Astrocyte of the hippocampus (primary cell): ENCODE results near the gene DNASE1L3.
"Not testable (repeated sequence)": the region's sequence is repeated elsewhere in the genome, so short reads cannot be mapped to it uniquely, and the experiment has no call there.

Experiments
- DNase-seq: peaks from one replicate; pipeline ENCODE4 v3.0.0; 2011; ENCODE audit warnings: low read depth, low spot score

The DNASE1L3 gene

DNA sequence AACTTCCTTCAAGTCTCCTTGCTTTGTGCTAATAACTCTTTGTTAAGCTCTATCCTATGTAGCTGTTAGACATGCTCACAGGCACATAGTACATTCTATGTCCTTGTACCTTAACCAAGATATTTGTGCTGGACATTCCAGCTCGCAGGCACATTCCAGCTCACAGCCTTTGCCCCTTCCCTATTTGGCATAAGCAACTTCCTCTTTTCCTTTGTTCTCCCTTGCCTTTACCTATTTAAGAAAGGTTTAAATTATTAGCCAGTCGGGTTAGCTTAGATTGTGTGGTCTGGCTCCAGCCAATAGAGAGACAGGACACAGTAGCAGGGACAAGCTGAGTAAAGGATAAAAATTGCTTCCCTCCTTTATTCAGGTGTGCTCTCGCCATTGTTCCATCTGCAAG, 9.3 kb downstream of the DNASE1L3 start:
- not testable (repeated sequence) for DNase-seq

DNA sequence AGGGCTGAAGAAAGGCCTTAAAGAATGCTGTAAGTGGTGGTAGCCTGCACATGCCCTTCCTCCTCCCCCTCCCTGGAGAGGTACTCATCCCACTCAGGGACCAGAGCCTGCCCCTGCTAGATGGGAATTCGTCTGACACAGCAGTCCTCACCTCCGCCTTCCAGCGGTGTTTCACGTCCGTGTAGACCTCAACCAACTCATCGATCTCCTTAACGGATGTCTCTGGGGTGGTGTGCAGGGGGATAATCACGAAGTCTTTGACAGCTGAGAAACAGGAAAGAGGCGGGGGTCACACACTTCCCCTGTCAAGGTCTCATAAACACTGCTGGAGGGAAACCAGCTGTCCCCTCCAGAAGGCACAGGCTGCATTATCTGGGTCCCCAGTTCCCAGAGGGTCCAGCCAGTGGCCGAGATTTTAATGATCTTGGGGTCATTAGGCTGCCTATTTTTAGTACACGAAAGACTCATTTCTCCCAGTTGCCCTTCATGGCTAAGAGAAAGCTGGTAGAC, 9.9 kb downstream of the DNASE1L3 start:
- no peak for DNase-seq

DNA sequence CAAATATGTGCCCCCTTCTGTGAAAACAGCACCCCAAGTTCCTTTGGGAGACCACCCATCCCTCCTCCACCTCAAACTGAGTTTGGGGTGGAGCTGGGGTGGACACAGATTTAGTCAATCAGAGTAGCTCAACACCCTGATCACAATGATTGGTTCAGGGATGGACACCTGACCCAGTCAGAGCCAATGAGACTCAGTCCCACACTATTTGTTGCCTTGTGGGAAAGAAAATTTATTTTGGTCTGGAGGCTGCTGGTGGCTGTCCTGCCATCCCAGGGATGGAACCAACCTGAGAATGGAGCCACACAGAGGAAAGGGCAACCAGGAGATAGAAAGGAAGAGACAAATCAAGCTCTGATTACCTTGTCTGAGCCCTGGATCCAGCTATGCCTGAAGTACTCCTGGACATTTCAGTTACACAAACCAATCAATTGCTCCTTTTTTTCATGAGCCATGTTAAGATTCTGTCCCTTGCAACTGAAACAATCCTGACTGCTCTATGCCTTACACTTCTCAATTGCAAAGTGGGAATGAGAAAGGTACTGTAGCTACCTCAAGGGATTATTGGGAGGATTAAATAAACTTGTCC, 10.6 kb downstream of the DNASE1L3 start:
- DNase-seq: no peak

DNA sequence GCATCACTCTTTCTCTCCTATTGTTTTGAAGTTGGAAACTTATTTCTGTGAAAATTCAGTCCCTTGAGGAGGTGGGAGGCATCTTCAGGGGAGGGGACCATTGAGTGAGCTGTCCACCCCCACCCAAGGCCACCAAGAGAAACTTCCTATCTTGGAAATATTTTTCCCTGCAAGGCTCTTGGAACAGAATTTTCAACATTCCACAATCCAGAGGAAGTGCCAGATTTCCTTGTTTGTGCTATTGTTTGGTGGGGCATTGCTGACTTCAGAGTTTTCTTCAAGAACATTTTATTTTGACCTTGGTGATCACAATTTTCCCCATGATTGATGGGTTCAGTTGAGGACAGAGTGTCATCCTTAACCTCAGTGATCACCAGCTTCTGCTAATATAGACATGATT, 12.0 kb downstream of the DNASE1L3 start:
- no peak for DNase-seq

DNA sequence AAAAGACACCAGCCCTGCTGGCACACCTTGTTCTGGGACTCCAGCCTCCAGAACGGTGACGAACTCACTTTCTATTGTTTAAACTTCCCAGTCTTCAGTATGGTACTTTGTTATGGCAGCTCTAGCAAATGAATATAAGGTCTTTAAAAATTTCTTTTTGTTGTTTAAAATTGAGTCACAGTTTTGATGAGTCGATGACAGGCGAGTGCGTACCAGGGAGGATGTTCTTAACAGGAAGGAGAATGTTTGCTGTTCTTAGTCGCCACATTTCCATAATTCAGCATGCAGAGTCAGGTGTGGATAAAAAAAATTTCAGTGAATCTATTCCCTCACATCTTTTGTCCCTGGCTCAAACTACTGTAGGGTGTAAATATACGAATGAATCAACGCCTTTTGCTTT, 12.4 kb downstream of the DNASE1L3 start:
- DNase-seq: no peak

DNA sequence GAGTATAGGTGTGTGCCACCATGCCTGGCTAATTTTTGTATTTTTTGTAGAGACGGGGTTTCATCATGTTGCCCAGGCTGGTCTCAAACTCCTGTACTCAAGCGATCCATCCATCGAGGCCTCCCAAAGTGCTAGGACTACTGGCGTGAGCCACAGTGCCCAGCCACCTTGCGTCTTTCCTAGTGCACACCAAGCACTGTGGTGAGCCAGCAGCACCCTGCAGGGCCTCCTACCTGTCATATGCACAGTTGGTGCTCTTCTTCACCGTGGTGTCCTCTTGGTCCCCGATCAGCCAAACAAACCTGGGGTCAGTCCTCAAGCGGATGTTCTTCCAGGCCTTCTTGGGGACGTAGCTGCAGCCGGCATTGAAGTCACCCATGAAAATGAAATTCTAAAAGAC, 13.2 kb downstream of the DNASE1L3 start:
- DNase-seq: no peak

DNA sequence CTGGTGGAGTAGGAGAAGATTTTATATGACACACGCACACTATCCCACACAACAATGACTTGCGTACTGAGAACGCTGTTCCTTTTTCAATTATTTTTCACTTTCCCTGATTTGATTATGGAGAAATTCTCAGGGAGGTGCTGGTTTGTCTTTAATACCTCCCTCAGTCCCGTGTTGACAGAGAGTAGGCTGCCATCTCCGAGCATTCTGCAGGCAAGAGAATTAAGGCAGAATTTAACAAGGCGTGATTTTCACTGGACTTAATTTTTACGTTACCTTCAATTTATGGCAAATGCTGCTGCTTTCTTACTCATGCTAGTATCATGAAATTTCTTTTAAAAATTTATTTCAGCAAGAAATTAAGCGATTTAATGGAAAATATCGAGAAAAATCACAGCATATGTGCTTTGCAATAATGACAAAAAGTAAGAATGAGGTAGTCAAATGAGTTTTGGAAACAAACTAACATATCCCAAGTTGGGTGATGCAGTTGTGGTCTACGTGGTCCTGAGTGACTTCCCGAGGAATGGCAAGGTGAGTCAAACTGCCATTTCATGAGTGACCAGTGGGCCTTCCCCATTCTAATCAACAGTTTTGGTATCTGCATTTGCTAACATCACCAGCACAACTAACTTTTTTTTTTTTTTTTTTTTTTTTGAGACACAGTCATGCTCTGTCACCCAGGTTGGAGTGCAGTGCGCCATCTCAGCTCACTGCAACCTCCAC, 16.9 kb downstream of the DNASE1L3 start:
- DNase-seq: no peak

DNA sequence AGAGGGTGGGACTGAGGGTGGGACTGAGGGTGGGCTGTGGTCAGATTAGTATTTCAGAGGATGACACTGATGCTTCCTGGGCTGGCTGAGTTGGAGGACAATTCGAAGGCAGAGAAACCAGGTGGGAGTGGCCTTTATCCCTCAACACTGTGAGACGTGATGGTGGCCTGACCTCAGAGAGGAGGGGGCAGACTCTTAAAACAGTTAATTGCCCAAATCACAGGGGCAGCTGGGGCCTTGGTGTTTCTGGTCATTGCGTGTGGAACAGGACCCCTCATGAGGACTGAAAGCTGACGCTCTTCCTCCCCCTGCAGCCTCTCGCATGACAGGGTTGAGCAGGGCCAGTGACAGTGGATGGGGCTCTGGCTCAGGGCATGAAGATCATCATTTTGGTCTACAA, 18.7 kb downstream of the DNASE1L3 start:
- DNase-seq: no peak

DNA sequence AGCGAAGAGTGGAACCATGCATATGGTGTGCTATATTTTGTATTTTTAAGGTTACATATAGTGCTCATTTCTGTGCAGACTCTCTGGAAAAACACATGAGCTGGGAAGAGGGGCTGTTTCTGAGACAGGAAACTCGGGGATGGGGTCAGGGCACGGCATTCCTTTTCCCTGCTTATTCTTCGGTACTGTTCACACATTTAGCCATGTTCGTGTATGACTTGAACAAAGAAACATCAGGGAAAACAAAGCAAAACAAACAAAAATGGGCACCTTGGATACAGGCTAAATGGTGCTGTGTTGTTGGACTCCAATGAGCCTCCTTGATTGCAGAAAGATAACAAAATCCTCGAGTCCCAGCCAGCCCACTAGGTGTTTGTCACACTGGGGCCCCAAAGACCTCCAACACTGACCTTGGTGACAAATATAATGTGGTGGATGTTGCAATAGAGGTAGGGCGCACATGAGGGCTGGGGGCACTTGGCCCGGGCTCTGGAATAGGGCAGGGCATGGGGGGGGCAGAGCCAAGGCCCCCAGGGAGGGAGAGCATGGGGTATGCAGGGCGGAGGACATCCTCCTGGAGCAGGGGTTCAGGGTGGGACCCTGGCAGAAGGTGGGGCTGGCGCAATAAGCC, 19.3 kb downstream of the DNASE1L3 start:
- DNase-seq: no peak

DNA sequence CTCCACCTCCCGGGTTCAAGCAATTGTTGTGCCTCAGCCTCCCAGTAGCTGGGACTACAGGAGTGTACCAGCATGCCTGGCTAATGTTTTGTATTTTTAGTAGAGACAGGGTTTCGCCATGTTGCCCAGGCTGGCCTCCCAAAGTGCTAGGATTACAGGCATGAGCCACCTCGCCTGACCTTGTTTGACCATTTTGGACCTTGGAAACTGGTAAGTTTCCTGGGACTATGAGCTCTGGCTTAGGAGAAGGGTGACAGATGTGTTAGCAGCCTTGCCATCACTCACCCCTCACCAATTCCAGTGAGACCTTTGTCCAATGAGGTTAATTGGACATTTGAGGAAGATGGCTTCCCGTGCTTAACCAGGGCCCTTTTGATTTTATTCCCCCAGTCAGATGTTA, 19.9 kb downstream of the DNASE1L3 start:
- no peak for DNase-seq

DNA sequence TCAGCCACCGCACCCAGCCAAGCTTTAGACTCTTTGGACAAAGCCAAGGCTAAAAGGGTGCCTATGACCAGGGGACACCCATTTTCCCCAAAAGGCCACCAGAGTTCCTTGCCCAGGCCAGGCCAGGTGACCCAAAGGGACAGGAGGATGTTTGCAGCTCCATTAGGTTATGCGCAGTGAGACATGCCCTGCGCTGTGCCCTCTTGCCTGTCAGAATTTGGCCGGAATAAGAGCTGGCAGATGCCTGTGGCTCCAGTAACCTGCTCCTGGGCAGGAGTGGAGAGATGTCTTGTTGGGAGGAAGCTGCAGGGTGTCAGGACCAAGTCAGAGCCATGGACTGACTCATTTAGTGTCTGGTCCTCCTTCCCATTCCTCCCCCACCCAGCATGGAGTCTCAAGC, 20.5 kb downstream of the DNASE1L3 start:
- no peak for DNase-seq

DNA sequence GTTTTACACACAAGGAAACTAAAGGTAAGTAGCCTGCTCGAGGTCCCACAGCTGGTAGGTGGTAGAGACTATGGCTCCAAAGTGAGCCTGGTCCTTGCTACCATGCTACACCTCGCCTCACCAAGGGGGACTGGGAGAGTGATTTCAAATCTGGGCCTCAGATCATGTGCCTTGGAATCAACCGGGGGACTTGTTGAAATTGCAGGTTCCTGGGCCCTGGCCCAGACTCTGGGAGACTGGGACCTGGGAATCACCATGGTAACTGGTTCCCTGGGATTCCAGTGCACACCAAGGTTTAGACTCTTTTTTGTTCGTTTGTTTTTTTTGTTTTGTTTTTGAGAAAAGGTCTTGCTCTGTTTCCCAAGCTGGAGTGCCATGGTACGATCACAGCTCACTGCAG, 21.1 kb downstream of the DNASE1L3 start:
- DNase-seq: no peak

DNA sequence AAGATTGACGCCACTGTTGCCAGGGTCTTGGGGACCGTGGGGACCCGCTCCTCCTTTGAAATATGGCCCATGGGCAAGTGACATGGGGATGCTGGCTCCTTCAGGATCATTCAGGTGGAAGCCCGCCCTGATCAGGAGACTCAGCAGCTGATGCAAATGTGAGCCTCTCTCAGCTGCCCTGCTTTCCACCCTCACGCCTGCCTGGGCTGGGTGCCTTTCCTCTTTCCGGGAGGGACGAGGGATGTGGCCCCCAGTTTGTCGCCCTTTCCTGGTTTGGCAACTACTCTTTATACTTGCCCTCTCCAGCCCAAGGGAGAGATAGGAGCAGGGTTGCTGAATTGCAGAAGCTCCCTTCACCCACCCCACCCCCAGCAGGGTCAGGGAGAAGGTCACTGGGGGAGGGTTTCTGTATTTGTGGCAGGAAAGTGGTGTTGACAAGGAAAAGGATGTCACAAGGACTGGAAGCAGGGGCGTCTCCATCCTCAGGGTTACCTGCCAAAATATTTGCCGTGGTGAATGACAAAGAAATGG, 21.8 kb downstream of the DNASE1L3 start:
- no peak for DNase-seq

DNA sequence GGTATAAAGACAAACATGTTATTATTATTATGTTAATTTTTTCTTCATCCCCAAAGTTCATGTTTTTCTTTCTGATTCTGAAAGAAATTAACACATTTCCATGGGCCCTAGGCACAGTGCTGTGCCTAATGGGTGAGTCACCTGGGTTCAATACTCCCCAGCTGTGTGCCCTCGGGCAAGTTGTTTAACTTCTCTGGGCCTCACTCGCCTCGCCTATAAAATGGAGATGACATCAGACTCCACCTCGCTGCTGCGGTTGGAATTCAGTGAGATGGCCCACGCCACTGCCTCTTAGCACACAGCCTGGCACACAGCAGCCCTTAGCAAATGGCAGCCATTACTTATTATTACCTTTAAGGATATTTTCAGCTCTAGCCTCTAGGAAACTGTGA, 22.6 kb downstream of the DNASE1L3 start:
- DNase-seq: no peak

DNA sequence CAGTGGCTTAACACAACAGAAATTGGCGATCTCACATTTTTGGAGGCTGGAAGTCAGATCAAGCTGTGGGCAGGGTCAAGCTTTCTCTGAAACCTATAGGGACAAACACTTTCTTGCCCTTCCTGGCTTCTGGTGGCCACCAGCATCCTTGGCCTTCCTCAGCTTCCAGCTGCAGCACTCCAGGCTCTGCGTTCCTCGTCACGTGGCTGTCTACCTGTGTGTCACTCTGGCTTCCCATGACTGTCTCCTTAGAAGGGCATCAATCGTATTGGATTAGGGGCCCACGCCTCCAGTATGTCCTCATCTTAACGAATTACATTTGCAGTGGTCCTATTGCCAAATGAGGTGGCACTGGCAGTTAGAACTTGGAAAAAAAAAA, 25.8 kb downstream of the DNASE1L3 start:
- no peak for DNase-seq

DNA sequence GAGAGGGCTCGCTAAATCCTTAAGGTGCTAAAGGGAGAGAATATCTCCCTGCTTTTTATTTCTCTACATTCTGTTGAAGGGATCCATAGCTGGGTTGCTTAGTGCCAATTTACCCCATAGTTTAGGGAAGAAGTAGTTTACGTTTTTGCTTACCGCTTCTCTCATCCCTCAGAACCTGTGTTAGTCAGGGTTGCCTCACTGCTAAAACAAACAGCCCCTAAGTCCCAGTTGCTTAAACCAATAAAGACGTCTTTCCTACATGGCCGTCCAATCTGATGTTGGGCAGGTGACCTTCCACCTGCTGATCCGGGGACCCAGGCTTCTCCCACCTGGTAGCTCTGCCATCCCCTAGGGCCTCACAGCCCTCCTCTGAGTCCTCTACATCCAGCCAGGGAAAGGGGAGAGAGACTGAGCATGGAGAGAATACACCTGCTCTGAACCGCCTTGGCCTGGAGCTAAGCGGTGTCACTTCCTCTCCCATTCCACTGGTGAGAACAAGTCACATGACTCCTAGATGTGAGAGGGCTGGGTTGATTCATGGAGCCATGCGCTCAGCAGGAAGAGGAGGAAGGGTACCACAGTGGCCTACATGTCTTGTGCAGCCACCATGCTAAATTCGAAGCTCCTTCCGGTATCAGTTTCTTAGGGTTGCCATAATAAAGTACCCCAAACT, 26.3 kb downstream of the DNASE1L3 start:
- DNase-seq: no peak

DNA sequence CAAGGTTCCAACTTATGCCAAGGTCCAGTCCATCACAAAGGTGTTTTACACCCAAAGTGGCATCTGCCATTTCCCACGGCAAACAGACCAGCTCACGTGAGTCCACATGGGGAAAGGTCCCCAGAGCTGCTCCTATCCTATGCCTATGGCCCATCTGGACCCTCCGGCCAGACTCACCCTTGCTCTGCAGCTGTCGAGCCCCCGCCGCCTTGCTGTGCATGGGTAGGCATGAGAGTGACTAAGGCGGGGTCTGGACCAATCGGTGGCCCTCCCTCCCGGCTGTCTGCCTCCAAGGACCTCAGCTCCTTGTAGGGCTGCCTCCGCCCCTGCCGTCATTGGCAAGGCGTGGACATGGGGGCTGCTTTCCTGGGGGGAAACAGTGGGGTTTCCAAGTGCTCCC, 26.9 kb downstream of the DNASE1L3 start:
- DNase-seq: no peak

DNA sequence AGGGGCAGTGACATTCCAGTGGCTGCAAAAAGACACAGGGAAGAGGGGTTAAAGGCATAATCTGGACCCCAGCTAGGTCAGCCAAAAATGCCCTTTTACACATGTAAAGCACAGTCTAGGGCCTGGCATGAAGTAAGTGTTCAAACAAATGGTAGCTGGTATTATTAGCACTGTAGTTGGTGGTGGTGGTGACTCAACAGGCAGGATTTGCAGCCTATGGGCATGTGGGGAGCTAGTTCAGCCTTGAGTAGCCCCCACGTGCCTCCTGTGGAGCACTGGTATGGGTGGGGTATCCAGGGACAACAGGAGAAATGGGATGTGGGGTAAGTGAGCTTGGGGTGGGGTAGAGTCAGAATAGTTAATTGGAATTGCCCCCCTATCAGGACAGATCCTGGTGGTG, 27.6 kb downstream of the DNASE1L3 start:
- DNase-seq: no peak

DNA sequence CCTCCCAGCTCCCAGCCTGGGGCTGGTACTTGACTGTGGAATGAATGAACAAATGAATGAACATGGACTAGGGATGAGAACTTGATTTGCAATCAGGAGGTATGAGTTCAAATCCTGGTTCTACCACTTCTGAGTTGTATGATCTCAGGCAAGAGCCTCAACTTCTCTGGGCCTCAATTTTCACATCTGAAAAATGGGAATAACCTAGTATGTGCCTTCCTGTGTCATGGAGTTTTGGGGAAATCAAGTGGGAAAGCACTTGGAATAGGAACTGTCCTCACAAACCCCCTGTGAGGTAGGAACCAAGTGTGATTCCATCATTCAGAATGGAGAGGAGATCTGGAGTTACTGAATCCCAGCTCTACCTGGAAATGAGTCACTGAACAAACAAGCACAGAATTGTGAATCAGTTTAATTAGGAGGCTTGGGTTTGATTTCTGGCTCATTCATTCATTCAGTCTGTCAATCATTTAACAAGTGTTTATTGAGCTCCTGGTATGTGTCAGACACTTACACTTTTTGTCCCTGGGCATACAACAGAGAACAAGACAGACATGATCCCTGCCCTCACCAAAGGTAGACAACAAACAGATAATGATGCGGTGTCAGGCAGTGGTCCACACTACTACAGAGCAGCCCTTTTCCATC, 29.7 kb downstream of the DNASE1L3 start:
- no peak for DNase-seq

DNA sequence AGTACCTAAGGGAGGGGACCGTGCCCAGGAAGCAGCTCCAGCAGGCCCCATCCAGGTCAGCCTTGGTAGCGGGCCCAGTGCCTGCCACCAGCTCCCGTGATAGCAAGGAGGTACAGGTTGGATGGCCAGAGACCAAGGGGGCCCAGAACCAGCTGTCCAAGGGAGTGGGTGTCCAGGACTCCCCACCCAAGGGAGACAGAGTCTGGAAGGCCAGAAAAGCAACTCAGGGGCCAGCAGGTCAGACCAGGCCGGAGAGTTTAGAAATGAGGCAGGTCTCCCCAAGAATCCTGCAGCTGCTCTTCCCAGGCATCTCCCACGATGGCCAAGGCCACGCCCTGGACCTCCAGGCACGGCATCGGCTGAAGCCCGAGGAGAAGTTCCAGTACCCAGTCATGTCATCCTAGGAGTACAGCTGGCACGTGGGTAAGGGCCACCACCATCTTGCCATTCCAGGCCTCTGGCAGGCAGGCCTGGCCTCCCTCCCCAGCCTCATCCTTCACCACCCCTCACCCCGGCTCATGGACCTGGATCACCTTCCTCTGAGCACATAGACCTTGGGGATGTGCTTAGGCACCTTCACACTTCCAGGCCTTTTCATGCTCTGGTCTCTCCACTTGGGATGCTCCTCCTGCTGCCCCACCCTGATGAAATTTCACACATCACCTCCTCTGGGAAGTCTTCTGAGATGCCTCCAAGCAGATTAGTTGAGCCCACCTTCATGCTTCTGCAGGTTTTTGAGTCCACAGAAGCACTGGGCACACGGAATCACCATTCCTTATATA, 30.5 kb downstream of the DNASE1L3 start:
- no peak for DNase-seq
